ENCODE results near the gene GDF9.
A peak's percentile ranks its signal among the peaks of the same experiment; 100 is the strongest.

The GDF9 gene

GRCh38 chr5:132824426-132824825 lies 41.8 kb downstream of the GDF9 start:
- Mint-ChIP-seq H3K4me3 (peak overlapping the region in 1 of 3 experiments; percentile 13), H3K4me1 (peaks cover 13% of the 10 kb centered on the region), H3K27me3 (ENCODE audit: low read depth) (peaks cover 70% of the 10 kb centered on the region), H3K36me3 (ENCODE audit: low read depth) (no peaks in the 10 kb centered on the region), H3K27ac (no peak overlapping the region), H3K9me3 (no peaks in the 10 kb centered on the region)
- no peak for TF ChIP-seq CTCF (IDR thresholded peaks at IDR 0.05; ENCODE audit: unreplicated experiment in 3 of 3)

DNA sequence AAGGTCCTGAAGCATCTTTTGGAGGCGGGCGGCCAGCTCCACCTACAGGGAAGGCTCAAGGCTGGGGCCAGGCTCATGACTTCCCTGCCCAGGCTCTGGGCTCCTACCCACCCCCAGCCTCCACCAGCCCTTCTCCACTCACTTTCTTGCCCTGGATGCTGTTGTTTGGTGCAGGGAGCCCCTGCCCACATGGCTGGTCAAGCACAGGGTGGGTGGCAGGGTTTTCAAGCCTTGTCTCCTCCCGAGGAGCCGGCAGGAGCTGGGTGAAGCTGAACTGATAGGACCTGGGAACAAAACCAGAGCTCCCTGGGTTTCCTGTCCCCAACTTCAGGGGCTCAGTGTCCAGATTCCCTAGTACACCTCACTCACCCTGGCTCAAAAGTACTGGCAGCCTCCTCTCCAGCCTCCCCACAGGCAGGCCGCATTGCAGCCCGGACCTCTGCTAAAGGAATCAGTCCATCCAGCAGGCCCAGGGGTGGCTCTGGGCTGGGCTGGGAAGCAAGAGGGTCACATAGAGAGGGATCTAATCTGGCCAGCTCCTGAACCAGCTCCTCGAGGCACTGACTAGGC lies 42.7 kb downstream of the GDF9 start:
- no peak for TF ChIP-seq CTCF (IDR thresholded peaks at IDR 0.05; ENCODE audit: unreplicated experiment in 3 of 3)
- peaks cover 13% of the 10 kb centered on the region for H3K4me1 Mint-ChIP-seq
- H3K27ac Mint-ChIP-seq = no peak overlapping the region
- peak overlapping the region in 2 of 3 experiments; percentile 30 to 70 for H3K4me3 Mint-ChIP-seq
- no peaks in the 10 kb centered on the region for H3K36me3 Mint-ChIP-seq (ENCODE audit: low read depth)
- no peaks in the 10 kb centered on the region for H3K9me3 Mint-ChIP-seq
- H3K27me3 Mint-ChIP-seq (ENCODE audit: low read depth) = peaks cover 70% of the 10 kb centered on the region

GRCh38 chr5:132822650-132823480 lies 43.4 kb downstream of the GDF9 start:
- Mint-ChIP-seq H3K4me1 (peaks cover 13% of the 10 kb centered on the region), H3K9me3 (no peaks in the 10 kb centered on the region), H3K4me3 (peak overlapping the region; percentile 61 to 70 (median 64)), H3K27ac (no peak overlapping the region), H3K27me3 (ENCODE audit: low read depth) (peaks cover 70% of the 10 kb centered on the region), H3K36me3 (ENCODE audit: low read depth) (no peaks in the 10 kb centered on the region)
- TF ChIP-seq CTCF (IDR thresholded peaks at IDR 0.05; ENCODE audit: unreplicated experiment in 3 of 3) = peak in 1 of 3 experiments; percentile 10

DNA sequence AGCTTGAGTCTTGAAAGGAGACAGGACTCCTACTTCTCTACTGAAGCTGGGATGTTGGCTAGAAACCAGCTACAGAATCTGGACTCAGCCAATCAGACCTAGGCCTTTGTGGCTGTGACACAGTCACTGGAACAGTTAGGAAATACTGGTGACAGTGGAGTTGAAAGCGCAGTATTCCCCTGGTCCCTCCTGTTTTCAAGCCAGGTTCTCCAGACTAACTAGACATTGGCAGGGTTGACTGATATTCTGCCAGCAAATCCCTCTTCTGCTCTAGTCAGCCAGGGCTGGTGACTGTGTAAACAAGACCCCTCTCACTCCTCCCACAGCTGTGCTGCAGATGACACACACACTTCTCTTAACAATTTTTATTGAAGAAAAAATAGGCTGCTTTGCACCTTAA lies 44.5 kb downstream of the GDF9 start:
- Mint-ChIP-seq H3K27me3 (ENCODE audit: low read depth) (peaks cover 70% of the 10 kb centered on the region), H3K36me3 (ENCODE audit: low read depth) (no peaks in the 10 kb centered on the region), H3K4me1 (peaks cover 13% of the 10 kb centered on the region), H3K27ac (no peak overlapping the region), H3K4me3 (peak overlapping the region in 2 of 3 experiments; percentile 16 to 31), H3K9me3 (no peaks in the 10 kb centered on the region)
- no peak for TF ChIP-seq CTCF (IDR thresholded peaks at IDR 0.05; ENCODE audit: unreplicated experiment in 3 of 3)

DNA sequence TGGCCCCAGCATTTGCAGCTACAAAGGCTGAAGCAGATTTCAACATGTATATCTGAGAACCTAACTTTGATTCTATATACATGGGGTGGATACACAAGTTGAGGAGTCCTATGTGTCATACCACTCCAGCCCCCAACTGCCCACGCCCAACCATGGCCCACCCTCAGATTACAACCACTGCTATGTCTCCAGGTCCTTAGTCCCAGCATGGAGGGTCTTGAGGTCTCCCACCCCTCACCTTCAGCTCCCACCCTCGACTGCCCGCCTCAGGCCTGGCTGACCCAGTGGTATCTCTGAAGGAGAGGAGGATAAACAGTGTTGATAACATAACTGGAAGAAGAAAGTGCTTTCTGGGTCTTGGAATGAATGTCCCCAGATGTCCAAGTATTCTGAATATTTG lies 44.9 kb downstream of the GDF9 start:
- Mint-ChIP-seq H3K4me3 (no peak overlapping the region), H3K27ac (no peak overlapping the region), H3K36me3 (ENCODE audit: low read depth) (no peaks in the 10 kb centered on the region), H3K9me3 (no peaks in the 10 kb centered on the region), H3K27me3 (ENCODE audit: low read depth) (peaks cover 70% of the 10 kb centered on the region), H3K4me1 (peaks cover 13% of the 10 kb centered on the region)
- TF ChIP-seq CTCF (IDR thresholded peaks at IDR 0.05; ENCODE audit: unreplicated experiment in 3 of 3) = no peak

All from nephron (organoid).